Keratinocyte (primary cell): ENCODE results near the gene TCN1.

Experiments used
- EZH2 ChIP-seq: IDR thresholded peaks from one replicate; pipeline ENCODE4 v1.6.1; 2012; ENCODE audit warnings: inconsistent platforms, mild to moderate bottlenecking, low read length, moderate library complexity
- TF ChIP-seq, protein P1 (sequence below), 3 experiments: IDR thresholded peaks in 1 of 3; conservative IDR thresholded peaks in 1 of 3; optimal IDR thresholded peaks in 1 of 3; 2 replicates in 2 of 3; 3 replicates in 1 of 3; pipeline versions ENCODE3 to v1.5.1; 2011; ENCODE audit warnings: low read length in 3 of 3, mild to moderate bottlenecking in 3 of 3, moderate library complexity in 2 of 3, control low read depth in 1 of 3, inconsistent platforms in 1 of 3; ENCODE audit not compliant: insufficient read depth in 2 of 3; ENCODE audit errors: extremely low read depth in 1 of 3

DNA sequence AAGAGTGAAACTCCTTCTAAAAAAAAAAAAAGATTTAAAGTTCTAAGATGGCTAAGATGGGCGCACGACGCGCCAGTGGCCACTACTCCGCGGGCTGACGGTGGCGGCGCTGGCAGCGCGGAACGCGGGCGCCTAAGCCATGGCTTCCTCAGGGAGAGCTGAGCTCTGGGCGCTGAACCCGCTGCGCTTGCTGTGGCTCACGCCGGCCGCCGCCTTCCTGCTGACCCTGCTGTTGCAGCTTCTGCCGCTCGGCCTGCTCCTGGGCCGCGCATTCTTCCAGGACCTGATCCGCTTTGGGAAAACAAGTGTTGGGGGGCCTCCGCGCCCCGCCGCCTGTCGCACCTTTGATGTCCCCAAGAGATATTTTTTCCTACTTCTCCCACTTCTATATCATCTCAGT, 31.8 kb upstream of the TCN1 start:
- TF ChIP-seq, protein P1, sequence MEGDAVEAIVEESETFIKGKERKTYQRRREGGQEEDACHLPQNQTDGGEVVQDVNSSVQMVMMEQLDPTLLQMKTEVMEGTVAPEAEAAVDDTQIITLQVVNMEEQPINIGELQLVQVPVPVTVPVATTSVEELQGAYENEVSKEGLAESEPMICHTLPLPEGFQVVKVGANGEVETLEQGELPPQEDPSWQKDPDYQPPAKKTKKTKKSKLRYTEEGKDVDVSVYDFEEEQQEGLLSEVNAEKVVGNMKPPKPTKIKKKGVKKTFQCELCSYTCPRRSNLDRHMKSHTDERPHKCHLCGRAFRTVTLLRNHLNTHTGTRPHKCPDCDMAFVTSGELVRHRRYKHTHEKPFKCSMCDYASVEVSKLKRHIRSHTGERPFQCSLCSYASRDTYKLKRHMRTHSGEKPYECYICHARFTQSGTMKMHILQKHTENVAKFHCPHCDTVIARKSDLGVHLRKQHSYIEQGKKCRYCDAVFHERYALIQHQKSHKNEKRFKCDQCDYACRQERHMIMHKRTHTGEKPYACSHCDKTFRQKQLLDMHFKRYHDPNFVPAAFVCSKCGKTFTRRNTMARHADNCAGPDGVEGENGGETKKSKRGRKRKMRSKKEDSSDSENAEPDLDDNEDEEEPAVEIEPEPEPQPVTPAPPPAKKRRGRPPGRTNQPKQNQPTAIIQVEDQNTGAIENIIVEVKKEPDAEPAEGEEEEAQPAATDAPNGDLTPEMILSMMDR (optimal IDR thresholded peaks at IDR 0.05 in 1 of 3, IDR thresholded peaks at IDR 0.05 in 1 of 3, conservative IDR thresholded peaks at IDR 0.05 in 1 of 3; ENCODE audit: extremely low read depth in 1 of 3, insufficient read depth in 2 of 3, low read length in 3 of 3), result no peak
- no peak for TF ChIP-seq EZH2
